GM12872 (cell line): ENCODE data around the gene ZNF577.

Source experiments
- TF ChIP-seq, protein P1 (sequence below): IDR thresholded peaks from 3 replicates; pipeline ENCODE4 v1.5.1; 2011; ENCODE audit warnings: low read depth, mild to moderate bottlenecking, low read length, moderate library complexity; ENCODE audit not compliant: insufficient read depth

Gene ZNF577

DNA sequence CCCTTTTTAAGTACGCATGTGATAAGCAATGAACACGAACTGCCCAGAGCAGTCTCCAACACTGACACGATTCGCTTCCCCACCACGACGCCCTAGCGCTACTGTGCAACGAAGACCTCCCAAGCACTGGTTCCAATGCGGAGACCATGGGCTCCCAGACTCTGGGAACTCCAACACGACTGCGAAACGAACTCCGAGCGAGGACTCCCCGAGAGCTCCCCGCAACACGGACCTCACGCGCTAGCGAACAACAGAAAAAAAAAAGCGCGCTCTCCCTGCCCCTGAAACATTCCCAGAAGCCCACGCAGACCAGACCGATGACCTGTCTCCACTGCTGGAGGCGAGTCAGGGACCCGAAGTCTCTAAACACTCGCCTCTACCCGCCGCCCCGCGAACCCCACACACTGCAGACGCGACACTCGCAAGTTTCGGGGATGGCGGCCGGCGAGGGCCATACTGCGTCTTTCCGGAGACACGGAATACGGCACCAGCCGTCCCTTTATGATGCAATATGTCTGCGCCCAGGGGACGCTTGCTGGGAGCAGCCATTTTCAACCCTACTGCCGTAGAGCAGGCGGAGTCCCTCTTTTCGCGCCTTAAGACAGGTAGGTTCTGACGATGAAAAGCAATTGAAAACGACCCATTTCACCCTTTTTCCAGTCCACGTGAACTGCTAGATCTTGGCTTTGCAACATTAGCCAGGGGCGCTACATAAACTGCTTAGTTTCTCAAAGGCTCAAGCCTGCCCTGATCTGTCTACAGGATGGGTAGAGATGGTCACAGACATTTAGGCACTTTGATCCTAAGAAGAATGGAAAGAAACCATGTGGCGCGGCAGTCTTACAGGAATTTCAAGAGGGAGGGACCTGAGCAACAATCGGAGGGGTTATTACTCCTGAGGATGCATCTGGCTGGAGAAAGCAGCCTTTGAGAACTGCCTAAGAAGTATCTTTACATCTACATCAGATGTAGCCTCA is at the start of gene ZNF577:
ZNF577 (minus strand) TSS at position 430 of the 977 bp plus-strand sequence. CDS start 7,569 bp downstream, outside the sequence.
- TF ChIP-seq, protein P1, sequence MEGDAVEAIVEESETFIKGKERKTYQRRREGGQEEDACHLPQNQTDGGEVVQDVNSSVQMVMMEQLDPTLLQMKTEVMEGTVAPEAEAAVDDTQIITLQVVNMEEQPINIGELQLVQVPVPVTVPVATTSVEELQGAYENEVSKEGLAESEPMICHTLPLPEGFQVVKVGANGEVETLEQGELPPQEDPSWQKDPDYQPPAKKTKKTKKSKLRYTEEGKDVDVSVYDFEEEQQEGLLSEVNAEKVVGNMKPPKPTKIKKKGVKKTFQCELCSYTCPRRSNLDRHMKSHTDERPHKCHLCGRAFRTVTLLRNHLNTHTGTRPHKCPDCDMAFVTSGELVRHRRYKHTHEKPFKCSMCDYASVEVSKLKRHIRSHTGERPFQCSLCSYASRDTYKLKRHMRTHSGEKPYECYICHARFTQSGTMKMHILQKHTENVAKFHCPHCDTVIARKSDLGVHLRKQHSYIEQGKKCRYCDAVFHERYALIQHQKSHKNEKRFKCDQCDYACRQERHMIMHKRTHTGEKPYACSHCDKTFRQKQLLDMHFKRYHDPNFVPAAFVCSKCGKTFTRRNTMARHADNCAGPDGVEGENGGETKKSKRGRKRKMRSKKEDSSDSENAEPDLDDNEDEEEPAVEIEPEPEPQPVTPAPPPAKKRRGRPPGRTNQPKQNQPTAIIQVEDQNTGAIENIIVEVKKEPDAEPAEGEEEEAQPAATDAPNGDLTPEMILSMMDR: no peak

DNA sequence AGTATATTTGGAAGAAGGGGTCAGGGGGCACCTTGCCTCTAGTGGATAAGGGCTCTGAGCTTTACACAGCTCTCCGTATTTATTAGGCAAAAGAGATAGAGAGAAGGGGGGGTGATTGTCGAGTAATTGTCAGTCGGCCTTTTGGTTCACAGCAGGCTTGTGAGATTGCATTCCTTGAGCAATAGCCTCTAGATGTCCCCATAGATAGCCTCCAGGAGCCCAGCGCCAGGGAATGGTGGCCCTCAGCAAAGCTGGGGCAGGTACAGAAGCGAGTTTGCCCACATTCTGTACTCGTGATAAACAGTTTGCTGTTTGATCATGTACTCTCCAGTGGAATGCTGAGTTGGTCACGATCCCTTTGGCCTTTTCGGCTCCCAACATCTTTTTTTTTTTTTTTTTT is 44.2 kb upstream of the ZNF577 start:
- TF ChIP-seq, protein P1: no peak

DNA sequence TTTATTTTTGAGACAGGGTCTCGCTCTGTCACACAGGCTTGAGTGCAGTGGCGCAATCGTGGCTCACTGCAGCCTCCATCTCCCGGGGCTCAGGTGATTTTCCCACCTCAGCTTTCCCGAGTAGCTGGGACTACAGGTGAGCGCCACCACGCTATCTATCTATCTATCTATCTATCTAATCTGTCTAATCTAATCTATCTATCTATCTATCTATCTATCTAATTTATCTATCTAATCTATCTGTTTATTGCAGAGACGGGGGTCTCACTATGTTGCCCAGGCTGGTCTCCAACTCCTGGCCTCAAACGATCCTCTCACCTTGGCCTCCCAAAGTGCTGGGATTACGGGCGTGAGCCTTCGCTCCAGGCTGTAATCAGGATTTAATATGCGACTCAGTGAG is 40.1 kb upstream of the ZNF577 start:
- TF ChIP-seq, protein P1: no peak

DNA sequence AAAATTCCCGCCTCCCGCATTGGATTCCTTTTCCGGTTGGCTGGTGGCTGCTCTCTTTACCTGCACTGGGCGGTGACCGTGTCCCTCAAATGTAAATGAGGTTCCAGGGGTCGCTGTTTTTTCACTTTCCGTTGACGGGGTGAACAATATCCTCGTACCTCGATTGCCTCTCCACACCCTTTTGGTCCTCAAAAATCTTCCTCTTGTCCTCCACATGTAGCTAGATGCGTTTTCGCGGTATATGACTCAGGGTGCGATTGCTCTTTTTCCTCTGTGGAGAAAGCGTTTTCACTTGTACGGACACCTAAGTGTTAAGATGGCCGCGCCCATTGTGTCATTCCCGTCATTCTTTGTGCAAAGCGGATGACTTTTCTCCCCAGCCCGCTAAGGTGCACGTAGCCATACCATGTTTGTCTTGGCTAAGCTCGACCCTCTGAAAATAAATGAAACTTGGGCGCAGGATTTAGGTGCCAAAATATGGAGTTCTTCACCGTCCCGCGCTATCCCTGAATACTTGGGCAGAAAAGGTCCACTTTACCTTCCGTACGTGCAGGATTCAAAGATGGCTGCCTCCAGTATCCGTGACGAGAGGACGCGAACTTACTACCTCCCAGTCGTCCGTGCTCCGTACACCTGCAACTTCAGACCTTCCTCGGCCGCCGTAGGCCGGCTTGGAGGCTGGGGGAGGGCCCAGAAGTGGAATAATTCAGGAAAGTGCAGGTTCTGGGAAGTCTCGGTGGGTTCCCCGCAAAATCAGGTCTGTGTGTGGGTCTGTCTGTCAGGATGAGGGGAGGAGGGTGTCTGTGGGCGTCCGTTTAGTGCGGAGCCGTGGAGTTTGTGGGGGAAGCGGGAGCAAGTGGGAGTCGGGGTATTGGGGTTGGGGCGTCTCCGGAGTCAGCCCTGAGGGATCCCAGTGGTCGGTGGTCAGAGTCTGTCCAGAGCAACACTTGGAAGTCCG is 39.3 kb upstream of the ZNF577 start, which contains the start of gene ZNF613:
ZNF613 (plus strand) TSS at position 689 of the 958 bp plus-strand sequence. CDS start 8,749 bp downstream, outside the sequence.
- TF ChIP-seq, protein P1: peak; percentile 36; the same call in 2 of the 3 replicates

DNA sequence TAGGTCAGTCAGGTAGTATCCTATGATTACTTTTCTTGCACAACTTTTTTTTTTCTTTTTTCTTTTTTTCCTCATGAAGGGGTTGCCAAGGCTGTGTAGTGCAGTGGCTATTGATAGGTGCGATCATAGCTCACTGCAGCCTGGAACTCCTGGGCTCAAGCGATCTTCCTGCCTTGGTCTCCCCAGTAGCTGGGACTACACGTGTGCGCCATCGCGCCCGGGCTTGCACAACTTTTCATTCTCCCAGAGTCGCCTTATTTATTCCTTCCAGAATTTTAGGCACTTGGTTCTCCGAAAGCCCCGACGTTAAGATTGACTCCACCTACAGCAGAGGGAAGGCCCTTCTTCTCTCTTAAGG is 38.7 kb upstream of the ZNF577 start:
- TF ChIP-seq, protein P1: no peak

DNA sequence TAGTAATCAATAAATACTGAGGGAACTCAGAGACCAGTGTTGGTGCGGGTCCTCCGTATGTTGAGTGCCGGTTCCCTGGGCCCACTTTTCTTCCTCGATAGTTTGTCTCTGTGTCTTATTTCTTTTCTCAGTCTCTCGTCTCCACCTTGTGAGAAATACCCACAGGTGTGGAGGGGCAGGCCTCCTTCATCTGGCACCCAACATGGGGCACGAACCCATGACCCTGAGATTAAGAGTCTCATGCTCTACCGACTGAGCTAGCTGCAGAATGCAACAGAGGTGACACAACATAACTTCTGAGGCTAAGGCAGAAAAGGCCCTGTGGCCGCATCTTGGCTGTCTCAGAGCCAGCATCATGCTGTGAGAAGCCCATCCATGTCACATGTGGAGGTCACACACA is 34.2 kb upstream of the ZNF577 start:
- TF ChIP-seq, protein P1: no peak

DNA sequence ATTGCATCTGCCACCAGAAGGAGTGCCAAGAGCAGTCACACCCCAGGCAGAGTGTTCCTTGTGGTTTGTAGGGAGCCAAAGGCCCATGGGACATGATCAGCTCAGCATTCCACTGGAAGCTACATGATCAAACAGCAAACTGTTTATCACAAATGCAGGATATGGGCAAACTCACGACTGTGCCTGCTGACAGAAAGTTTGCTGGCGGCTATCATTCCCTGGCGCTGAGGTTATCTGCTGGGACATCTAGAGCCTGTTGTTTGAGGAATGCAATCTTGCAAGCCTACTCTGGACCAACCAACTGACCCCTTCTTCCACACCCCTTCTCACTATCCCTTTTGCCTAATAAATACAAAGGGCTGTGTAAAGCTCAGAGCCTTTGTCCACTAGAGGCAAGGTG is 31.9 kb upstream of the ZNF577 start:
- TF ChIP-seq, protein P1: no peak
